ENCODE results near the gene KCTD20.
"Not testable (repeated sequence)": the region's sequence is repeated elsewhere in the genome, so short reads cannot be mapped to it uniquely, and the experiment has no call there.

The KCTD20 gene

GRCh38 chr6:36444470-36444869 lies 1.7 kb downstream of the KCTD20 start:
- DNase-seq (ENCODE audit: low read depth) = no peak

- no peak for DNase-seq (ENCODE audit: low read depth)
Measured at GRCh38 chr6:36445621-36446020, 2.8 kb downstream of the KCTD20 start.

DNA sequence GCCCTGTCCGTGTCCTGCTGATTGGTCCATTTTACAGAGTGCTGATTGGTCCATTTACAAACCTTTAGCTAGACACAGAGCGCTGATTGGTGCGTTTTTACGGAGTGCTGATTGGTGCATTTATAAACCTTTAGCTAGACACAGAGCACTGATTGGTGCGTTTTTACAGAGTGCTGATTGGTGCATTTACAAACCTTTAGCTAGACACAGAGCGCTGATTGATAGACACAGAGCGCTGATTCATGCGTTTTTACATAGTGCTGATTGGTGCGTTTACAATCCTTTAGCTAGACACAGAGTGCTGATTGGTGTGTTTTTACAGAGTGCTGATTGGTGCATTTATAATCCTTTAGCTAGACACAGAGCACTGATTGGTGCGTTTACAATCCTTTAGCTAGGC lies 6.4 kb downstream of the KCTD20 start:
- not testable (repeated sequence) for DNase-seq (ENCODE audit: low read depth)

DNA sequence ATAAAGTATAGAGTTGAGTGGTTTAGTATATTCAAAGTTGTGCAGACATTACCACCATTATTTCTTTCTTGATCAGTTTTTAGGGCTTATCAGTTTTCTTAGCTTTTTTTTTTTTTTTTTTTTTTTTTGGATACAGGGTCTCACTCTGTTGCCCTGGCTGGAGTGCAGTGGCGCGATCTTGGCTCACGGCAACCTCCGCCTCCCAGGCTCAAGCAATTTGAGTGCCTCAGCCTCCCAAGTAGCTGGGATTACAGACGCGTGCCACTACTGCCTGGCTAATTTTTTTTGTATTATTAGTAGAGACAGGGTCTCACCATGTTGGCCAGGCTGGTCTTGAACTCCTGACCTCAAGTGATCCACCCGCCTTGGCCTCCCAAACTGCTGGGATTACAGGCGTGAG lies 10.1 kb downstream of the KCTD20 start:
- not testable (repeated sequence) for DNase-seq (ENCODE audit: low read depth)

DNA sequence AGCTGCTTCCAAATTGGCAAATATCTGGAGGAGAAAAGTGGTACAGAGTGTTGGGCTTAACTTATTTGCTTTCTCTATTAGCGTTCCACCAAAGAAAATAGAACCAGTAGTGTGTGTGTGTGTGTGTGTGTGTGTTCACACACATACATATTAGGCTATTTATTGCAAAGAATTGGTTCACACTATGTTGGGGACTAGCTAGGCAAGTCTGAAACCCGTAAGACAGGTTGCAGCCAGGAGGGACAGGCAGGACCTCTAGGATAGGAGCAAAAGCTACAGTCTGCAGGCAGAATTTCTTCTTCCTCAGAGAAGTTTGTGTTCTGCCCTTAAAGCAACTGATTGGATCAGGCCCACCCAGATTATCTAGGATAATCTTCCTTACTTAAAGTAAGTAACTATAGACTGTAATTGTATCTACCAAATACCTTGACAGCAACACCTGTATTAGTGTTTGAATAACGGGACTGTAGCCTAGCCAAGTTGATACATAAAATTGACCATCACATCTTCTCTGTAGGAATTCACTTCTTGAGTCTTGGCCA lies 12.8 kb downstream of the KCTD20 start:
- no peak for DNase-seq (ENCODE audit: low read depth)

- no peak for DNase-seq (ENCODE audit: low read depth)
Measured at GRCh38 chr6:36459501-36459900, 16.7 kb downstream of the KCTD20 start.

DNA sequence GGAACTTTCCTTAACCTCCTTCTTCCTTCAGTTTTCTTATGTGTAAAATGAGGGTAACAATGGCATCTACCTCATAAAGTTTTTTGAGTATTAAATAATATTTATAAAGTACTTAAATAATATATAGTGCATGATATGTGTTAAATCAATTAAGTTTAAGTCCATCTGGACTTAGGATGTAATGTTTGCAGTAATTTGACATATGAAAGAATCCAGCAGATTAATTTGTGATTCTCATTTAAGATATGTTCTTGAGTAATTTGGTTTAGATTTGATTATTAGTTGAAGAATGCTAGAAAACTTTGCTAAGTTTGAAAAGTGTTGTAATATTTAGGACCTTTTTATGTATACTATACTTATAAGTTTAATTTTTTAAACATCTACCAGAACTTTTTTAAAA lies 18.1 kb downstream of the KCTD20 start:
- DNase-seq (ENCODE audit: low read depth) = no peak

GRCh38 chr6:36461646-36462045 lies 18.8 kb downstream of the KCTD20 start:
- no peak for DNase-seq (ENCODE audit: low read depth)

- no peak for DNase-seq (ENCODE audit: low read depth)
Measured at GRCh38 chr6:36463676-36464075, 20.9 kb downstream of the KCTD20 start.

DNA sequence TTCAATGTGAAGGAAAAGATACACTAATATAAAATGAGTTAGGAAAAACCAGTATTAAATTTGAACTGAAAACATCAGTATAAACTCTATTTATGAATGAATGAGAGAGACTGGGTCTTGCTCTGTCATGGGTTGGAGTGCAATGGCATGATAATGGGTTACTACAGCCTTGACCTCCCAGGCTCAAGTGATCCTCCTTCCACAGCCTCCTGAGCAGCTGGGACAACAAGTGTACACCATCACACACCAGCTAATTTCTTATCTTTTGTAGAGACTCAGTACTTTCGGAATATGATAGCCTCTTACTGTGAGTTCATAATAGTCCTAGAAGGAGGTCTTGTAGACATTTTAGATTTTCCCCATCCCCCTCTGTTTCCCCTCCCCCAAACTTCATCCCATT lies 21.4 kb downstream of the KCTD20 start:
- no peak for DNase-seq (ENCODE audit: low read depth)

DNA sequence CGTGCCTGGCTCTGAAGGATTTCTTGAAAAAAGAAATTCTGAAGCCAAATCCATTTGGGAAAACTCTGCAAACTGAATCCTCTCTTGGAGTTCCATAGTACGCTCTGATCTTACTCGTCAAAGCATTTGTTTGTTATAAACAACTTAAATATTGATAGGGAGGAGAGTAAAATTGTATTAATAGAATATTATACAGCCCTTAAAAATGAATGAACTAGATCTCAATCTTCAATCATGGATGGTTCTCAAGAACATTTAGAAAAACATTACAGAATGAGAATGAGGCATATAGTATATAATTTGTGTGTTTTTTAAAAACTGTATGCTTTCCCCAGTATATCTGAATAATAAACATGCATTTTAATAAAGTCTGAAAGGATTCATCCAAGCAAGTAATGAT lies 24.8 kb downstream of the KCTD20 start:
- no peak for DNase-seq (ENCODE audit: low read depth)

- DNase-seq (ENCODE audit: low read depth) = no peak
Measured at GRCh38 chr6:36469148-36469661, 26.4 kb downstream of the KCTD20 start.

DNA sequence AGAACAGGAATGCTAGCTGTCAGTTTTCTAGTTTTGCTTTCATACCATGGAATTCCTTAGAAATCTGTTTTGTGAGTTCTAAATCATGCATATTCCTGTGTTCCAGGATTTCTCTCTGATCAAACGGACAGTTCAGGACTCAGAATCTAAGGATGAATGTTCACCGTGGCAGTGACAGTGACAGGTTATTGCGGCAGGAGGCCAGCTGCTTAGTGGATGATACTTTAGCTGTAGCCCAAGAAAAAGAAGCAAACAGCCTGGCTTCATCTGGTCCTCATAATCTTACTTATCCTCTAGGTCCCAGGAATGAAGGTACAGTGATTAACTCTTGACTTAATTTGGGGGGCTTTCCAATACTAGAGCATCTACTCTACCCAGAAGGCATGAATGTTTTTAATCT lies 27.1 kb downstream of the KCTD20 start:
- no peak for DNase-seq (ENCODE audit: low read depth)

DNA sequence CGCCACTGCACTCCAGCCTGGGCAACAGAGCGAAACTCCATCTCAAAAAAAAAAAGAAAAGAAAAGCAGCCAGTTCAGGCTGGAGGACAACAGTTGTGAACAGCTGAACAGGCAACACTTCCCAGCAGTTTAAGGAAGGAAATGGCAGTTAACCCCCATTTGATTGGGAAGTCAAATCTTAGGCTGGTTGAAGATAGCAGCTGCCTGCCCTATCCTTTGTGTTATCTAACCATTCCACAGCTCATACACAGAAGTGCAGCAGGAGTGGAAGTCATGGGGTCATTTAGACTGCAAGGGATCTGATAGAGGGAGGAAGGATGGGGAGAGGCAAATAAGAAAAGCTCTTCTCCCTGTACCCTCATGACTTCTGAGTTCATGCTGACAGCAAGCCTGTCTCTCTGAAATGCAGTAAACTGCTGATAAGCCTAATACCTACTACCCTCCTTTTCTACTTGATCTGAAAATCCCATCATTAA lies 35.3 kb downstream of the KCTD20 start:
- no peak for DNase-seq (ENCODE audit: low read depth)

- no peak for DNase-seq (ENCODE audit: low read depth)
Measured at GRCh38 chr6:36479256-36479655, 36.5 kb downstream of the KCTD20 start.

DNA sequence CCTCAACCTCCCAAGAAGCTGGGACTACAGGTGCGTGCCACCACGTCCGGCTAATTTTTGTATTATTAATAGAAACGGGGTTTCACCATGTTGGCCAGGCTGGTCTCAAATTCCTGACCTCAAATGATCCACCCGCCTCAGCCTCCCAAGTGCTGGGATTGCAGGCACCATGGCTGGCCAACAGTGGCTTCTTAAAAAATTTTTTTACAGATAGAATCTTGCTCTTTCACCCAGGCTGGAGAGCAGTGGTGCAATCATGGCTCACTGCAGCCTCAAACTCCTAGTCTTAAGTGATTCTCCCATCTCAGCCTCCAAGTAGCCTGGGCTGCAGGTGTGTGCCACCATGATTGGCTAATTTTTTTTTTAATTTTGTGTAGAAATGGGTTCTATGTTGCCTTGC lies 40.5 kb downstream of the KCTD20 start:
- not testable (repeated sequence) for DNase-seq (ENCODE audit: low read depth)

GRCh38 chr6:36484736-36485135 lies 41.9 kb downstream of the KCTD20 start:
- DNase-seq (ENCODE audit: low read depth) = no peak

GRCh38 chr6:36487698-36488097 lies 44.9 kb downstream of the KCTD20 start:
- DNase-seq (ENCODE audit: low read depth) = no peak

DNA sequence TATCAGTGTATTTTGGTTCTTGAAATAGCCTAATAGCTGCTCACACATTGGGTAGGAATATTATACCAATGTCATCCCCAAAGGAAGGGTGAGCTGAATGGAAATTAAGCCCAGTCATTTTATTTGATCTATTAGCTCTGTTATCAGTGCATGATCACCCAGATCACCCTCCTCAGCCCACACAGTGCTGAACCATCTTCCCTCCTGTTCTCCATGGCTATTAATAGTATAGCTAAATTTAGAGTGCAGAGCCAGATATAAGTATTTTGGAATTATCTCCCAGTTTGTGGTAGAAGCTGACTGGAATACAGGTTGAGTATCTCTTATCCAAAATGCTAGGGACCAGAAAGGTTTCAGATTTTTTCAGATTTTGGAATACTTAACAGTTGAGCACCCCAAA lies 45.4 kb downstream of the KCTD20 start:
- DNase-seq (ENCODE audit: low read depth) = no peak

DNA sequence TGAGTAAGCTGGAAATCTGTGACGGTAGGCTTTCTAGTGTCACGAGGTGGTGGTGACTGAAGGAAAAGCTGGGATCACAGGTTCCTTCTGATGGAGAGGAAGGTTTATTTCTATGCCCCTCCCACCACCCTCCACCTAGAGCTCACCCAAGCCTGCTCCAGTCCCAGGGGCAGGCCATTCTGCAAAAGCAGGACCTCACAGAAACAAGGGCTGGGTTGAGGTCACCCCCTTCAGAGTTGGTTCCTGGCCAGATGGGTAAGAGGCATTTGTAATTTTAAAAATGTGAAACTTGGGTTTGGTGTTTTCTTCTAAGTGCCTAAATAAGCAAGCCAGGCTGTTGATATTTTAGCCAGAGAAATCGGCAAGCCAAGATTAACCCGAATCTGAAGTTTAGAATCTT lies 46.6 kb downstream of the KCTD20 start:
- DNase-seq (ENCODE audit: low read depth) = no peak

- DNase-seq (ENCODE audit: low read depth) = no peak
Measured at GRCh38 chr6:36491378-36491965, 48.7 kb downstream of the KCTD20 start.

DNA sequence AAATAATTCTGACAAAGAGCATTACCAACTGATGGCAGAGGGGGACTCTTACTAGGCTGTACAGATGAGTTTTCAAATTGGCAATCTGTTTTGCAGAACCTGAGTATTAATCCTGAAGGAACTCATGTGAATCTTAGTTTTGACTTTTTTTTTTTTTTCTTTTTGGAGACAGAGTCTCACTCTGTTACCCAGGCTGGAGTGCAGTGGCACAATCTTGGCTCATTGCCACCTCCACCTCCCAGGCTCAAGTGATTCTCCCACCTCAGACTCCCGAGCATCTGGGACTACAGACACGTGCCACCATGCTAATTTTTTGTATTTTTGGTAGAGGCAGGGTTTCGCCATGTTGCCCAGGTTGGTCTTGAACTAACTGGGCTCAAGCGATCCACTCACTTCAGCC lies 49.3 kb downstream of the KCTD20 start:
- DNase-seq (ENCODE audit: low read depth) = no peak

DNA sequence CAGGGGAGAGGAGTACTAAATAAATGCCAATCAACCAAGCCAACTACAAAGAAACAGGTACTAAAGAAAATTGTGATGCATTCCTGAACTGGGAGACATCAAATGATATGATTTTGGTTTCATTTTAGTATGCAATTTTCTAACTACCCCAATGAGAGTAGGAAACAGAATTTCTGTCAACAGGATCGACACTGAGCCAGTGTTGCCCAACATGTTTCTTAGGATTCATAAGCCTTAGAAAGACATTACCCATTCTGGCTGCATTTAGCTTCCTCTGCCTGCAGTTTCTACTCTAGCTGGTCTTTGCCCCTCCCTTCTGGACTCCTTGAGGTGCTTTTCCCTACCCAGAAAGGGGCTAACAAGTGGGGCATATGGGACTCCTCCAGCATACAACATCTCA lies 49.8 kb downstream of the KCTD20 start:
- DNase-seq (ENCODE audit: low read depth) = no peak

DNA sequence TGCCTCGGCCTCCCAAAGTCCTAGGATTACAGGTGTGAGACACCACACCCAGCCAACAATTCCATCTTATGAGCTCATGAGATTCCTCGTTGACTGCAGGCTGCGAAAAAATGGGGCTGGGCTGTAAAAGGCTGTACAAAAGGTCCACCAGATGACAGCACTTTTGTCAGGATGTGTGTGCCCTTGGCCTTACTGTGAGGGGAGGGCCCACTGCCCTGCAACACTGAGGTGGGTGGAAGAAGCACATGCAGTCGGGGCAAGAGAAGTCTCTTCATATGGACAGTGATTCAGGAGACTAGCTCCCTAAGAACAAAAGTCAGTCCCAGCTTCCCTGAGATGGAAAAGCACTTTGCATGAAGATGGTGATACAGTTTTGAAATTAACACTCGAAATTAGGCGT lies 50.5 kb downstream of the KCTD20 start:
- DNase-seq (ENCODE audit: low read depth) = no peak
